ENCODE measurements around the gene CPXM2.

DNA sequence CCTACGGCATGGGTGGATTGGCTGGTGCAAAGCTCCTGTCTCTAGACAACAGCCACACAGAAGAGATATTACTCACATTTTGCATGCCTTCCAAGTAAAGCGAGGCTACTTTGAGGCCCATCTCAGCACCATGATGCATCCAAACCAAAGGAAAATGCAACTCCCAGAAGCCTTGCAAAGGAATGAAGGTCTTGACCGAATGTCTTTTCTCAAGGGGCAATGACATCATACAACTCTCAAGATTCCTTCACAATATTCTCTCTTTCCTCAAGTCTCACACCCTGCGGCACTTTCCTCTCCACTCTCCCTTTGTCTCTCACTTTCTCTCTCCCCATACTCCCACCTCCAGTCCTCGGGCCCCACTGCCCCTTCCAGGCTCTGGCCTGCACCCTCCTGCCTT lies 44.8 kb upstream of the CPXM2 start:
- no peak for TF ChIP-seq POLR2A (IDR thresholded peaks at IDR 0.05; ENCODE audit: borderline replicate concordance, extremely low read depth, insufficient read depth, insufficient read length)
- TF ChIP-seq POLR2AphosphoS5 (IDR thresholded peaks at IDR 0.05; ENCODE audit: low read depth, low read length), result no peak
- no peak for TF ChIP-seq SP1 (IDR thresholded peaks at IDR 0.05; ENCODE audit: low read depth)
- TF ChIP-seq YY1 (IDR thresholded peaks at IDR 0.05; ENCODE audit: extremely low read depth, insufficient replicate concordance, low read depth, low read length), result no peak
- TF ChIP-seq, protein P1, sequence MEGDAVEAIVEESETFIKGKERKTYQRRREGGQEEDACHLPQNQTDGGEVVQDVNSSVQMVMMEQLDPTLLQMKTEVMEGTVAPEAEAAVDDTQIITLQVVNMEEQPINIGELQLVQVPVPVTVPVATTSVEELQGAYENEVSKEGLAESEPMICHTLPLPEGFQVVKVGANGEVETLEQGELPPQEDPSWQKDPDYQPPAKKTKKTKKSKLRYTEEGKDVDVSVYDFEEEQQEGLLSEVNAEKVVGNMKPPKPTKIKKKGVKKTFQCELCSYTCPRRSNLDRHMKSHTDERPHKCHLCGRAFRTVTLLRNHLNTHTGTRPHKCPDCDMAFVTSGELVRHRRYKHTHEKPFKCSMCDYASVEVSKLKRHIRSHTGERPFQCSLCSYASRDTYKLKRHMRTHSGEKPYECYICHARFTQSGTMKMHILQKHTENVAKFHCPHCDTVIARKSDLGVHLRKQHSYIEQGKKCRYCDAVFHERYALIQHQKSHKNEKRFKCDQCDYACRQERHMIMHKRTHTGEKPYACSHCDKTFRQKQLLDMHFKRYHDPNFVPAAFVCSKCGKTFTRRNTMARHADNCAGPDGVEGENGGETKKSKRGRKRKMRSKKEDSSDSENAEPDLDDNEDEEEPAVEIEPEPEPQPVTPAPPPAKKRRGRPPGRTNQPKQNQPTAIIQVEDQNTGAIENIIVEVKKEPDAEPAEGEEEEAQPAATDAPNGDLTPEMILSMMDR (IDR thresholded peaks at IDR 0.05 in 2 of 3, conservative IDR thresholded peaks at IDR 0.05 in 1 of 3; ENCODE audit: borderline replicate concordance in 1 of 3, insufficient read depth in 1 of 3, low read depth in 2 of 3, low read length in 2 of 3), result no peak

Measured in HCT116 (cell line).